MCF 10A (cell line): ENCODE data around the gene FBXO3. TPM values are rescaled to one million over a fixed set of nuclear protein-coding genes. Genes with fewer than 3 reads are reported as not detected.

Experiments
- BruUV-seq: library from RNA; stranded (reverse); fragments of 400-500 nt; replicated peaks from 2 replicates; lab custom pipeline; 2021; lab: Mats Ljungman, UMichigan
- CTCF ChIA-PET: fragments of 300-600 bp; sonication (Branson Sonifier 250); formaldehyde crosslinking; extraction: SDS; loops from one replicate; lab custom pipeline; 2021; ENCODE audit warnings: antibody characterized with exemption, inconsistent platforms; lab: Yijun Ruan, JAX
- POLR2A ChIA-PET: fragments of 300-600, 350-650 bp; sonication (Branson Sonifier 250); formaldehyde crosslinking; extraction: SDS; loops from one replicate; lab custom pipeline; 2020; ENCODE audit warnings: antibody characterized with exemption, inconsistent platforms; lab: Yijun Ruan, JAX
- DNase-seq: peaks from one replicate; pipeline ENCODE4 v3.0.0-alpha.2; 2018; ENCODE audit not compliant: unreplicated experiment
- H3K27ac Mint-ChIP-seq: one replicate; pipeline ENCODE4 v1.8.0; 2022; ENCODE audit warnings: mild to moderate bottlenecking, low read depth, mixed read lengths; ENCODE audit not compliant: unreplicated experiment
- H3K27me3 Mint-ChIP-seq: one replicate; pipeline ENCODE4 v1.8.0; 2022; ENCODE audit warnings: mixed read lengths; ENCODE audit not compliant: insufficient read depth, unreplicated experiment
- H3K36me3 Mint-ChIP-seq: one replicate; pipeline ENCODE4 v1.8.0; 2022; ENCODE audit warnings: mild to moderate bottlenecking, moderate library complexity, mixed read lengths; ENCODE audit not compliant: insufficient read depth, unreplicated experiment
- H3K4me1 Mint-ChIP-seq: one replicate; pipeline ENCODE4 v1.8.0; 2022; ENCODE audit warnings: mixed read lengths; ENCODE audit not compliant: insufficient read depth, unreplicated experiment
- H3K4me3 Mint-ChIP-seq: one replicate; pipeline ENCODE4 v1.8.0; 2022; ENCODE audit warnings: mild to moderate bottlenecking, moderate library complexity, mixed read lengths; ENCODE audit not compliant: unreplicated experiment
- H3K9me3 Mint-ChIP-seq: one replicate; pipeline ENCODE4 v1.8.0; 2022; ENCODE audit warnings: mixed read lengths; ENCODE audit not compliant: unreplicated experiment
- intact Hi-C: fragments of 100-400 bp; cut with micrococcal nuclease; formaldehyde crosslinking; loops from 2 replicates; pipeline ENCODE4 v1.14.1; 2022
- total RNA-seq: library from RNA; stranded (reverse); gene quantifications from 2 replicates; pipeline ENCODE4 v1.2.3, GENCODE V29; 2022
- TF ChIP-seq, protein P1 (sequence below): fragments of 200-600 bp; IDR thresholded peaks from one replicate; pipeline ENCODE4 v1.8.0; 2022; ENCODE audit warnings: antibody characterized with exemption, mild to moderate bottlenecking; ENCODE audit not compliant: unreplicated experiment

Gene FBXO3
- total RNA-seq, 1 experiment from 2014 or later: 20.1 TPM

DNA sequence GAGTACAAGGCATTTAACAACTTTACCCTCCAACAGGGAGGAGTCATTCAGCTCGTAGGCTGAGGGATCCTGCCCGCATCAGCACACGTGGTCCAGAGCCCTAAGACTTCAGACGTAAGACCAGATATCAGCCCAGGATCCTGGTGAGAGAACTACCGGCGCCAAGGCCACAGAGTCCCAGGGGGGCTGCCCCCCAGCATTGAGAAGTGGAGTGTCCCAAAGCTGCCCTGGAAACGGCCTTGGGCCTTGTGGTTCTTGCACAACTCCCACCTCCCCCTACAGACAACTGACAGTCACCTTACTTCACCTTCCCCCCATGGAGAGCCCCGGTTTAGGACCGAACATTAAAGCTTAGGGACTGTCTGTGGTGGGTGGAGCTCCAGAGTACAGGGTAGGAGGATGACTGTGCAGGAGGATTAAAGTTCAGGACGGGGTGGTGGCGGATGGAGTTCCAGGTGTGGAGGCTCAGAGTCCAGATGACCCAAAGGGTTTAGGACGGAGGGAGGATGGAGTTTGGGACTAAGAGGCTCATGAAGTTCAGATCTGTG, 74.7 kb downstream of the FBXO3 start:
- TF ChIP-seq, protein P1, sequence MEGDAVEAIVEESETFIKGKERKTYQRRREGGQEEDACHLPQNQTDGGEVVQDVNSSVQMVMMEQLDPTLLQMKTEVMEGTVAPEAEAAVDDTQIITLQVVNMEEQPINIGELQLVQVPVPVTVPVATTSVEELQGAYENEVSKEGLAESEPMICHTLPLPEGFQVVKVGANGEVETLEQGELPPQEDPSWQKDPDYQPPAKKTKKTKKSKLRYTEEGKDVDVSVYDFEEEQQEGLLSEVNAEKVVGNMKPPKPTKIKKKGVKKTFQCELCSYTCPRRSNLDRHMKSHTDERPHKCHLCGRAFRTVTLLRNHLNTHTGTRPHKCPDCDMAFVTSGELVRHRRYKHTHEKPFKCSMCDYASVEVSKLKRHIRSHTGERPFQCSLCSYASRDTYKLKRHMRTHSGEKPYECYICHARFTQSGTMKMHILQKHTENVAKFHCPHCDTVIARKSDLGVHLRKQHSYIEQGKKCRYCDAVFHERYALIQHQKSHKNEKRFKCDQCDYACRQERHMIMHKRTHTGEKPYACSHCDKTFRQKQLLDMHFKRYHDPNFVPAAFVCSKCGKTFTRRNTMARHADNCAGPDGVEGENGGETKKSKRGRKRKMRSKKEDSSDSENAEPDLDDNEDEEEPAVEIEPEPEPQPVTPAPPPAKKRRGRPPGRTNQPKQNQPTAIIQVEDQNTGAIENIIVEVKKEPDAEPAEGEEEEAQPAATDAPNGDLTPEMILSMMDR: no peak
- no TSS peak for BruUV-seq
- Mint-ChIP-seq H3K27ac (no peak overlapping the region), H3K4me1 (peaks cover 45% of the 10 kb centered on the region), H3K9me3 (no peaks in the 10 kb centered on the region), H3K36me3 (peaks cover 37% of the 10 kb centered on the region), H3K4me3 (peak overlapping the region; percentile 79), H3K27me3 (no peaks in the 10 kb centered on the region)
- intact Hi-C loops: no loop called here
- ChIA-PET POLR2A (interaction anchor here (1.0 to 8.9 kb wide), 5 partner anchors 8 to 539 kb away, joined by 3 to 124 read pairs (median 32); partner anchors contain the start of gene CD59), CTCF (interaction anchor here (0.6 to 4.1 kb wide), 4 partner anchors 17 to 1929 kb away, joined by 3 to 20 read pairs (median 8); no protein-coding TSS in a partner anchor)
- no peak for DNase-seq

DNA sequence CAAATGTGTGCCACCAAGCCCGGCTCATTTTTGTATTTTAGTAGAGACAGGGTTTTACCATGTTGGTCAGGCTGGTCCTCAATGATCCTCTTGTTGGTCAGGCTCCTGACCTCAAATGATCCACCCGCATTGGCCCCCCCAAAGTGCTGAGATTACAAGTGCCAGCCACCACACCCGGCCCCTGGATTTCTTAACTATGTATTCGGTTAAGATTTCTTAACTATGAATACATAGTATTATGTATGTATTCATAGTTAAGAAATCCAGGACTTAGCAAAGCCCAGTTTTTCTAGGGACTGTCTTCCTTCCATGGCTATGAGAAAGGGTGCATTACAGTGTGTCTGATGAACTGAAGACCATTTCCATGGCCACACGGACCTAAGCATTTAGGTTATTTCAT, 75.4 kb downstream of the FBXO3 start:
- no peak overlapping the region for H3K4me3 Mint-ChIP-seq
- no peaks in the 10 kb centered on the region for H3K27me3 Mint-ChIP-seq
- H3K27ac Mint-ChIP-seq: no peak overlapping the region
- CTCF ChIA-PET: no interaction called here
- peaks cover 44% of the 10 kb centered on the region for H3K4me1 Mint-ChIP-seq
- H3K36me3 Mint-ChIP-seq: peaks cover 31% of the 10 kb centered on the region
- BruUV-seq: no TSS peak
- no peak for DNase-seq
- H3K9me3 Mint-ChIP-seq: no peaks in the 10 kb centered on the region
- TF ChIP-seq, protein P1: no peak
- intact Hi-C loops: no loop called here
- POLR2A ChIA-PET: interaction anchor here (1.2 to 8.9 kb wide), 2 partner anchors 7 to 11 kb away, joined by 3 to 124 read pairs; no protein-coding TSS in a partner anchor

DNA sequence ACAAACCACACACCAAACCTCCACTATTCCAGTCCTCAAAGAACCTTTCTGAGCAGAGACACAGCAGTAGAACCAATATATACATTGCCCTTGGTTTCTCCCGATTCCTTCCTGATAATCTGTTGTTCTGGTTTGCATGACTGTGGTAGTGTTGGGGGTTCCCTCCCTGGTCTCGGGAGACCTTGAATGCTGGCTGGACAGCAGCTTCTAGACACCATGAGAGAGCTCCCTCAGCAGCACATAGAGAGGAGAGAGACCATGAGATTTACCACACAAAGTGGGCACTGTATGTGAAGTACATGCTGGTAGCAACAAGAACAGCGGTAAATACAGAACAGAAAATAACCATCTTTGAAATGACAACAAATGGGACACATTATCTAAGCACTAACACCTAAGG, 76.3 kb downstream of the FBXO3 start:
- Mint-ChIP-seq H3K27me3 (no peaks in the 10 kb centered on the region), H3K36me3 (peaks cover 24% of the 10 kb centered on the region), H3K9me3 (no peaks in the 10 kb centered on the region), H3K27ac (no peak overlapping the region), H3K4me3 (no peak overlapping the region), H3K4me1 (peaks cover 45% of the 10 kb centered on the region)
- no TSS peak for BruUV-seq
- DNase-seq: no peak
- ChIA-PET CTCF (interaction anchor here (0.6 kb wide), 1 partner anchor 20 kb away, joined by 3 read pairs; no protein-coding TSS in a partner anchor), POLR2A (interaction anchor here (1.0 kb wide), 1 partner anchor 39 kb away, joined by 3 read pairs; no protein-coding TSS in a partner anchor)
- TF ChIP-seq, protein P1: no peak
- intact Hi-C loops: no loop called here

DNA sequence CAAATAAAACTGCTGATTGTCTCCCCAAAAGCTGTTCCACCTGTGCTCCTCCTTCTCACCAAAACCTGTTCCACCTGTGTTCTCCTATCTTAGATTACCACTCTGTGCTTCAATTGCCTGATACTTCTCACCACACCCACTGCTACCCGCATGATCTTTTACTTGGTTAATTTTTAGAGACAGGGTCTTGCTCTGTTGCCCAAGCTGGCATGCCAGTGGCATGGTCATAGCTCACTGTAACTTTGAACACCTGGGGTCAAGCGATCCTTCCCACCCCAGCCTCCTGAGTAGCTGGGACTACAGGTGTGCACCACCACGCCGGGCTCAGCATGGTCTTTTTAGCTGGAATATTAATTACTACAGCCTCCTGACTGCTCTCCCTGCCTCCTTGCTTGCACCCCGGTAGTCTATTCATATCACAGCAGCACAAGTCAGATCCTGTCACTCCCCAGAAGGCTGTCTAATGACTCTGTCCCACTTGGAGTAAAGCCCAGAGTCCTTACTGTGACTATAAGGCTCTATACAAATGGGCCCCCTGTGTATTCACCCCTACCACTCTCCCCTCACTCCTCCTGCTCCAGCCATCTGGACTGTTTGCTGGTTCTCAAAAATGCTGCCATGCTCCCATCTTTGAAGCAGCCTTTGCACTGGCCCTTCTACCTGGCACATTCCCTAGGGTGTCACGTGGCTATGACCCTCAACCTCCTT, 77.2 kb downstream of the FBXO3 start:
- DNase-seq: no peak
- Mint-ChIP-seq H3K4me1 (peaks cover 48% of the 10 kb centered on the region), H3K9me3 (no peaks in the 10 kb centered on the region), H3K4me3 (no peak overlapping the region), H3K27ac (peak overlapping the region; percentile 11), H3K36me3 (peaks cover 27% of the 10 kb centered on the region), H3K27me3 (no peaks in the 10 kb centered on the region)
- ChIA-PET CTCF (interaction anchor here (0.8 kb wide), 1 partner anchor 24 kb away, joined by 3 read pairs; no protein-coding TSS in a partner anchor), POLR2A (interaction anchor here (3.4 kb wide), 1 partner anchor 39 kb away, joined by 20 read pairs; the partner anchor contains the start of gene CD59)
- intact Hi-C loops: no loop called here
- TF ChIP-seq, protein P1: no peak
- BruUV-seq: no TSS peak
